Mesenchymal stem cell (in vitro differentiated cells and primary cell): ENCODE measurements around the gene APOL3.
A peak's percentile ranks its signal among the peaks of the same experiment; 100 is the strongest.
"Not testable (repeated sequence)": the region's sequence is repeated elsewhere in the genome, so short reads cannot be mapped to it uniquely, and the experiment has no call there.

Experiments
- DNase-seq: peaks from one replicate; pipeline ENCODE4 v3.0.0-alpha.2; 2013
- H2AFZ ChIP-seq: one replicate; pipeline ENCODE4 v1.6.1; 2013; ENCODE audit warnings: low read depth, mild to moderate bottlenecking, control low read depth, inconsistent platforms, low read length, moderate library complexity
- H2AK5ac ChIP-seq: 2 replicates; pipeline ENCODE4 v1.6.1; 2013; ENCODE audit warnings: low read length, moderate library complexity, mild to moderate bottlenecking, inconsistent platforms; ENCODE audit not compliant: severe bottlenecking
- H2BK120ac ChIP-seq: one replicate; pipeline ENCODE4 v1.6.1; 2013; ENCODE audit warnings: low read depth, mild to moderate bottlenecking, inconsistent platforms, low read length, moderate library complexity
- H2BK12ac ChIP-seq, 2 experiments: one replicate each; pipeline ENCODE4 v1.6.1; 2013; ENCODE audit warnings: inconsistent platforms in 2 of 2, low read length in 2 of 2, mild to moderate bottlenecking in 2 of 2, moderate library complexity in 2 of 2, control low read depth in 1 of 2
- H2BK15ac ChIP-seq: one replicate; pipeline ENCODE4 v1.6.1; 2013; ENCODE audit warnings: mild to moderate bottlenecking, low read depth, inconsistent platforms; ENCODE audit not compliant: poor library complexity, severe bottlenecking
- H2BK5ac ChIP-seq: 2 replicates; pipeline ENCODE4 v1.6.1; 2013; ENCODE audit warnings: low read depth, mild to moderate bottlenecking, low read length, control low read depth, inconsistent platforms; ENCODE audit not compliant: poor library complexity, severe bottlenecking
- H3K14ac ChIP-seq, 2 experiments: one replicate each; pipeline ENCODE4 v1.6.1; 2013; ENCODE audit warnings: inconsistent platforms in 2 of 2, low read length in 2 of 2, control low read depth in 1 of 2, mild to moderate bottlenecking in 1 of 2, moderate library complexity in 1 of 2
- H3K18ac ChIP-seq, 2 experiments: one replicate each; pipeline ENCODE4 v1.6.1; 2013; ENCODE audit warnings: inconsistent platforms in 2 of 2, low read length in 2 of 2, control low read depth in 1 of 2, low read depth in 1 of 2, mild to moderate bottlenecking in 1 of 2
- H3K23ac ChIP-seq, 2 experiments: one replicate each; pipeline ENCODE4 v1.6.1; 2013; ENCODE audit warnings: inconsistent platforms in 2 of 2, low read length in 2 of 2, mild to moderate bottlenecking in 2 of 2, moderate library complexity in 2 of 2, control low read depth in 1 of 2
- H3K27ac ChIP-seq: 2 replicates; pipeline ENCODE4 v1.5.1; 2013; ENCODE audit warnings: mild to moderate bottlenecking, moderate library complexity, low read length, control low read depth, inconsistent platforms; ENCODE audit not compliant: poor library complexity, severe bottlenecking
- H3K27me3 ChIP-seq, 2 experiments: 2 replicates each; pipeline versions ENCODE4 v1.6.1 to v1.7.0; 2013; ENCODE audit warnings: low read length in 2 of 2, mild to moderate bottlenecking in 2 of 2, moderate library complexity in 2 of 2, control low read depth in 1 of 2, inconsistent platforms in 1 of 2; ENCODE audit not compliant: control insufficient read depth in 1 of 2, insufficient read depth in 1 of 2
- H3K36me3 ChIP-seq, 2 experiments: 2 replicates each; pipeline versions ENCODE4 v1.6.1 to v1.7.0; 2013; ENCODE audit warnings: low read length in 2 of 2, control low read depth in 1 of 2, inconsistent platforms in 1 of 2, low read depth in 1 of 2, mild to moderate bottlenecking in 1 of 2; ENCODE audit not compliant: insufficient read depth in 2 of 2, control insufficient read depth in 1 of 2
- H3K4ac ChIP-seq, 2 experiments: one replicate each; pipeline ENCODE4 v1.6.1; 2013; ENCODE audit warnings: inconsistent platforms in 2 of 2, low read length in 2 of 2, mild to moderate bottlenecking in 2 of 2, moderate library complexity in 2 of 2, control low read depth in 1 of 2, low read depth in 1 of 2
- H3K4me1 ChIP-seq: 2 replicates; pipeline ENCODE4 v1.6.1; 2013; ENCODE audit warnings: low read depth, low read length, control low read depth; ENCODE audit not compliant: control insufficient read depth, insufficient read depth
- H3K4me2 ChIP-seq: 2 replicates; pipeline ENCODE4 v1.6.1; 2013; ENCODE audit warnings: low read length, mild to moderate bottlenecking, inconsistent platforms; ENCODE audit not compliant: poor library complexity, severe bottlenecking
- H3K4me3 ChIP-seq, 2 experiments: 2 replicates each; pipeline versions ENCODE4 v1.5.1 to v1.7.0; 2013; ENCODE audit warnings: low read length in 2 of 2, mild to moderate bottlenecking in 2 of 2, control low read depth in 1 of 2, low read depth in 1 of 2; ENCODE audit not compliant: insufficient read depth in 1 of 2
- H3K79me1 ChIP-seq: replicated peaks from 2 replicates; pipeline ENCODE4 v1.6.1; 2013; ENCODE audit warnings: mild to moderate bottlenecking, control low read depth, low read length, inconsistent platforms; ENCODE audit not compliant: poor library complexity, severe bottlenecking
- H3K9ac ChIP-seq: 2 replicates; pipeline ENCODE4 v1.7.0; 2013; ENCODE audit warnings: mild to moderate bottlenecking, low read length, moderate library complexity
- H3K9me3 ChIP-seq: 2 replicates; pipeline ENCODE4 v1.7.0; 2013; ENCODE audit warnings: mild to moderate bottlenecking, low read length; ENCODE audit not compliant: control insufficient read depth
- H4K8ac ChIP-seq: one replicate; pipeline ENCODE4 v1.6.1; 2013; ENCODE audit warnings: inconsistent platforms, mild to moderate bottlenecking, low read length, moderate library complexity
- H4K91ac ChIP-seq: one replicate; pipeline ENCODE4 v1.6.1; 2013; ENCODE audit warnings: mild to moderate bottlenecking, low read length, inconsistent platforms
- whole genome bisulfite sequencing: methylation state at CpG from one replicate; pipeline ENCODE4 v1.1.7; 2013; ENCODE audit warnings: mixed read lengths; 5-methylcytosine and 5-hydroxymethylcytosine counted together

The APOL3 gene

GRCh38 chr22:36155702-36156101, 4.9 kb downstream of the APOL3 start:
- H2BK12ac ChIP-seq = peak overlapping the region; percentile 27 to 51
- H3K4me2 ChIP-seq = no peak overlapping the region
- H3K27ac ChIP-seq = no peak overlapping the region
- DNase-seq = peak; percentile 9
- H3K9me3 ChIP-seq = no peaks in the 10 kb centered on the region
- H2BK5ac ChIP-seq = no peak overlapping the region
- no peaks in the 10 kb centered on the region for H3K27me3 ChIP-seq
- H3K79me1 ChIP-seq = no peaks in the 10 kb centered on the region
- WGBS = 91% methylated on average over 6 of the region's 7 CpGs
- H3K9ac ChIP-seq = peak overlapping the region; percentile 90
- H3K4ac ChIP-seq = peak overlapping the region in 1 of 2 experiments; percentile 41
- H2BK120ac ChIP-seq = peak overlapping the region; percentile 6
- peak overlapping the region in 1 of 2 experiments; percentile 76 for H3K4me3 ChIP-seq
- H3K18ac ChIP-seq = peak overlapping the region in 1 of 2 experiments; percentile 48
- H3K14ac ChIP-seq = no peak overlapping the region
- H3K36me3 ChIP-seq = no peaks in the 10 kb centered on the region
- peak overlapping the region; percentile 89 for H4K8ac ChIP-seq
- H2AFZ ChIP-seq = no peak overlapping the region
- H2AK5ac ChIP-seq = no peak overlapping the region
- H2BK15ac ChIP-seq = no peak overlapping the region
- peaks cover 5% of the 10 kb centered on the region for H3K4me1 ChIP-seq
- H3K23ac ChIP-seq = no peak overlapping the region
- H4K91ac ChIP-seq = peak overlapping the region; percentile 52

GRCh38 chr22:36154423-36154945, 6.1 kb downstream of the APOL3 start:
- Histone ChIP-seq H3K4ac (no peak overlapping the region), H3K27me3 (no peaks in the 10 kb centered on the region), H3K27ac (no peak overlapping the region), H2BK5ac (no peak overlapping the region), H2AK5ac (no peak overlapping the region), H3K9me3 (no peaks in the 10 kb centered on the region), H3K14ac (no peak overlapping the region), H3K9ac (no peak overlapping the region), H4K91ac (no peak overlapping the region), H2AFZ (no peak overlapping the region), H3K18ac (peak overlapping the region in 1 of 2 experiments; percentile 29), H2BK120ac (no peak overlapping the region), H3K23ac (no peak overlapping the region), H3K4me2 (no peak overlapping the region), H3K4me3 (no peak overlapping the region), H2BK12ac (no peak overlapping the region), H3K79me1 (no peaks in the 10 kb centered on the region), H3K4me1 (peaks cover 5% of the 10 kb centered on the region), H4K8ac (no peak overlapping the region), H2BK15ac (no peak overlapping the region), H3K36me3 (no peaks in the 10 kb centered on the region)
- 88% methylated on average over 3 of the region's 3 CpGs for WGBS
- DNase-seq = no peak

- Histone ChIP-seq H3K27ac (no peak overlapping the region), H2BK15ac (no peak overlapping the region), H2AK5ac (no peak overlapping the region), H2BK12ac (no peak overlapping the region), H2AFZ (no peak overlapping the region), H2BK120ac (no peak overlapping the region), H3K14ac (no peak overlapping the region), H3K9me3 (no peaks in the 10 kb centered on the region), H4K8ac (no peak overlapping the region), H4K91ac (no peak overlapping the region), H3K9ac (no peak overlapping the region), H3K4ac (no peak overlapping the region), H3K4me1 (peaks cover 5% of the 10 kb centered on the region), H2BK5ac (no peak overlapping the region), H3K4me2 (no peak overlapping the region), H3K23ac (no peak overlapping the region), H3K36me3 (peaks cover 2 to 3% of the 10 kb centered on the region in 2 experiments), H3K18ac (no peak overlapping the region), H3K4me3 (no peak overlapping the region), H3K79me1 (no peaks in the 10 kb centered on the region), H3K27me3 (no peaks in the 10 kb centered on the region)
- DNase-seq = no peak
- WGBS = 93% methylated on average over 12 of the region's 12 CpGs
Observed at GRCh38 chr22:36153501-36154422, 6.8 kb downstream of the APOL3 start.

GRCh38 chr22:36152821-36153220, 7.7 kb downstream of the APOL3 start:
- not testable (repeated sequence) for H3K23ac ChIP-seq, H2AK5ac ChIP-seq, H3K79me1 ChIP-seq, H3K9ac ChIP-seq, H2BK15ac ChIP-seq, H2AFZ ChIP-seq, H3K27me3 ChIP-seq, H3K4me1 ChIP-seq, H2BK5ac ChIP-seq, H2BK120ac ChIP-seq, H4K91ac ChIP-seq, H3K9me3 ChIP-seq, DNase-seq, H3K18ac ChIP-seq, H2BK12ac ChIP-seq, H3K4ac ChIP-seq, H3K14ac ChIP-seq, H3K4me2 ChIP-seq, H3K27ac ChIP-seq, H4K8ac ChIP-seq, H3K4me3 ChIP-seq
- H3K36me3 ChIP-seq = peaks cover 4 to 12% of the 10 kb centered on the region in 2 experiments
- 90% methylated on average over 3 of the region's 4 CpGs for WGBS
